Endothelial cell of umbilical vein (primary cell): Measurements from ENCODE around the gene XPNPEP1. TPM values are rescaled to one million over a fixed set of nuclear protein-coding genes. Genes with fewer than 3 reads are reported as not detected.

Experiments used
- BruUV-seq: library from RNA; stranded (reverse); fragments of 400-500 nt; replicated peaks from 2 replicates; lab custom pipeline; 2021; lab: Mats Ljungman, UMichigan
- CTCF ChIA-PET: fragments of 300-600, 350-600 bp; sonication (Branson Sonifier 250); formaldehyde crosslinking; loops from one replicate; lab custom pipeline; 2021; ENCODE audit warnings: antibody characterized with exemption, inconsistent platforms; lab: Charles Lee
- POLR2A ChIA-PET: fragments of 300-600, 350-600 bp; sonication (Branson Sonifier 250); formaldehyde crosslinking; loops from one replicate; lab custom pipeline; 2021; ENCODE audit warnings: antibody characterized with exemption, inconsistent platforms; lab: Charles Lee
- DNase-seq: peaks from one replicate; pipeline ENCODE4 v3.0.0-alpha.2; 2011; ENCODE audit warnings: low read depth, low spot score
- FAIRE-seq: peaks from 2 replicates; lab custom pipeline; 2011; peaks lifted over from hg19 to GRCh38; lab: Jason Lieb, UNC
- H2AFZ ChIP-seq: 2 replicates; pipeline ENCODE4 v1.6.0; 2012; ENCODE audit warnings: low read depth, low read length, control low read depth, inconsistent platforms
- H3K27ac ChIP-seq: 2 replicates; pipeline ENCODE4 v1.5.1; 2011; ENCODE audit warnings: low read depth, mild to moderate bottlenecking, control low read depth, low read length, moderate library complexity; ENCODE audit not compliant: insufficient read depth
- H3K27me3 ChIP-seq, 2 experiments: 2 replicates each; pipeline versions ENCODE4 v1.6.0 to v1.6.1; 2011; ENCODE audit warnings: low read length in 2 of 2, mixed read lengths in 1 of 2; ENCODE audit not compliant: control insufficient read depth in 2 of 2, insufficient read depth in 2 of 2
- H3K36me3 ChIP-seq, 2 experiments: 2 replicates in 1 of 2; 3 replicates in 1 of 2; pipeline ENCODE4 v1.5.1; 2011; ENCODE audit warnings: low read length in 2 of 2, mild to moderate bottlenecking in 1 of 2, moderate library complexity in 1 of 2; ENCODE audit not compliant: control insufficient read depth in 2 of 2, insufficient read depth in 2 of 2; ENCODE audit errors: extremely low read depth in 1 of 2
- H3K4me1 ChIP-seq: 3 replicates; pipeline ENCODE4 v1.5.1; 2011; ENCODE audit warnings: mild to moderate bottlenecking, low read length; ENCODE audit not compliant: control insufficient read depth, insufficient read depth; ENCODE audit errors: extremely low read depth
- H3K4me2 ChIP-seq: 2 replicates; pipeline ENCODE4 v1.6.1; 2011; ENCODE audit warnings: low read length, control low read depth, mixed read lengths; ENCODE audit not compliant: insufficient read depth
- H3K4me3 ChIP-seq, 3 experiments: fragments of 200-600 bp in 1 of 3; sonication (generic), shearing (Covaris generic) in 1 of 3; replicated peaks in 1 of 3; 2 replicates each; pipeline ENCODE4 v1.5.1; 2011 to 2016; ENCODE audit warnings: control low read depth in 3 of 3, low read length in 3 of 3, mild to moderate bottlenecking in 2 of 3, inconsistent platforms in 1 of 3, low read depth in 1 of 3, moderate library complexity in 1 of 3; ENCODE audit not compliant: insufficient read depth in 1 of 3
- H3K79me2 ChIP-seq: 2 replicates; pipeline ENCODE4 v1.6.0; 2012; ENCODE audit warnings: low read length, inconsistent platforms; ENCODE audit not compliant: control insufficient read depth, insufficient read depth
- H3K9ac ChIP-seq: replicated peaks from 2 replicates; pipeline ENCODE3; 2011; ENCODE audit warnings: low read length, control low read depth; ENCODE audit not compliant: insufficient read depth; ENCODE audit errors: extremely low read depth
- H3K9me1 ChIP-seq: replicated peaks from 3 replicates; pipeline ENCODE4 v1.6.0; 2011; ENCODE audit warnings: mild to moderate bottlenecking, low read length; ENCODE audit not compliant: control insufficient read depth, insufficient read depth; ENCODE audit errors: extremely low read depth
- H3K9me3 ChIP-seq: replicated peaks from 2 replicates; pipeline ENCODE4 v1.5.1; 2012; ENCODE audit warnings: low read length, inconsistent platforms; ENCODE audit not compliant: control insufficient read depth, insufficient read depth
- H4K20me1 ChIP-seq: replicated peaks from 2 replicates; pipeline ENCODE3; 2011; ENCODE audit warnings: mild to moderate bottlenecking, low read length; ENCODE audit not compliant: control insufficient read depth, insufficient read depth; ENCODE audit errors: extremely low read depth
- EZH2 ChIP-seq: IDR thresholded peaks from 2 replicates; pipeline ENCODE4 v1.6.1; 2012; ENCODE audit warnings: borderline replicate concordance, low read depth, mild to moderate bottlenecking, moderate library complexity, low read length, inconsistent platforms; ENCODE audit not compliant: severe bottlenecking
- FOS ChIP-seq: IDR thresholded peaks from 2 replicates; pipeline ENCODE4 v1.6.1; 2011; ENCODE audit warnings: mild to moderate bottlenecking, low read length, moderate library complexity, borderline replicate concordance; ENCODE audit not compliant: insufficient read depth
- GATA2 ChIP-seq: IDR thresholded peaks from 2 replicates; pipeline ENCODE4 v1.7.0; 2011; ENCODE audit warnings: low read depth, mild to moderate bottlenecking, moderate library complexity, mixed read lengths, low read length; ENCODE audit not compliant: insufficient read length, insufficient read depth
- JUN ChIP-seq: IDR thresholded peaks from 2 replicates; pipeline ENCODE4 v1.6.1; 2011; ENCODE audit warnings: borderline replicate concordance, low read depth; ENCODE audit not compliant: insufficient read length, insufficient read depth
- MAX ChIP-seq: IDR thresholded peaks from 2 replicates; pipeline ENCODE4 v1.6.1; 2011; ENCODE audit not compliant: insufficient read depth, insufficient read length
- MYC ChIP-seq: IDR thresholded peaks from one replicate; pipeline ENCODE4 v1.6.1; 2011; ENCODE audit warnings: mild to moderate bottlenecking, low read depth, low read length
- POLR2A ChIP-seq: IDR thresholded peaks from 2 replicates; pipeline ENCODE4 v1.6.1; 2012; ENCODE audit warnings: low read depth, mild to moderate bottlenecking, control low read depth, low read length
- POLR2AphosphoS5 ChIP-seq: IDR thresholded peaks from 2 replicates; pipeline ENCODE4 v1.6.1; 2012; ENCODE audit warnings: low read depth, mild to moderate bottlenecking, control low read depth, low read length, moderate library complexity; ENCODE audit not compliant: insufficient read depth
- dilution Hi-C: fragments of 300-500 bp; cut with MboI; formaldehyde crosslinking; loops from one replicate; pipeline ENCODE4 v1.15.0; 2019; ENCODE audit warnings: low sequenced_read_pairs; ENCODE audit not compliant: extremely low pct_ligation_motif_present
- intact Hi-C: fragments of 100-400 bp; cut with micrococcal nuclease; formaldehyde crosslinking; loops from one replicate; pipeline ENCODE4 v1.10.0; 2022
- polyA plus RNA-seq, 4 experiments: library from polyadenylated mRNA; depleted of rRNA in 3 of 4; stranded (reverse) in 3 of 4; unstranded in 1 of 4; fragments of >200 nt; gene quantifications; 2 replicates each; pipeline versions ENCODE4 v1.2.1 to v1.2.3, GENCODE V29; 2011 to 2012; ENCODE audit warnings: missing spikeins in 1 of 4
- total RNA-seq: library from RNA; stranded (reverse); gene quantifications from 2 replicates; pipeline ENCODE4 v1.2.3, GENCODE V29; 2021
- TF ChIP-seq, protein P1 (sequence below), 2 donors: IDR thresholded peaks; 1 replicate in 1 of 2; 2 replicates in 1 of 2; pipeline ENCODE4 v1.5.1; 2011; ENCODE audit warnings: low read length in 2 of 2, mild to moderate bottlenecking in 2 of 2, moderate library complexity in 2 of 2, control low read depth in 1 of 2, inconsistent platforms in 1 of 2, low read depth in 1 of 2; ENCODE audit not compliant: insufficient read depth in 1 of 2; ENCODE audit errors: extremely low read depth in 1 of 2

Gene XPNPEP1
- total and polyA plus RNA-seq, 2 donors (not counting 3 experiments of a cell fraction or from before 2014, with no cell fraction given), result 81.1 to 245 TPM

DNA sequence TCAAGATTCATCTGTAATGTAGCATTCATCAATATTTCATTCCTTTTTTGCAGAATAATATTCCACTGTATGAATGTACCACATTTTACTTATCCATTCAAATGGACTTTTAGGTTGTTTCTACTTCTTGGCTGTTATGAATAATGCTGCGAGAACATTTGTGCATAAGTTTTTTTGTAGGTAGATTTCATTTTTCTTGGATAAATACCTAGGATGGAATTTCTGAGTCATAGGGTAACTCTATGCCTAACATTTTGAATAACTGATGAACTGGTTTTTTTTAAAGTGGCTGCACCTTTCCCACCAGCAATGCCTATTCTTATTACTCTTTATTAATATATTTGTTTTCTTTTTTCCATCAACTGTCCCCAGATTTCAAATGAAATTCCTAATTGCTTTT, 9.1 kb upstream of the XPNPEP1 start:
- TF ChIP-seq MAX (no peak), EZH2 (no peak), POLR2A (no peak), POLR2AphosphoS5 (no peak), GATA2 (no peak), FOS (no peak), MYC (no peak), JUN (no peak)
- TF ChIP-seq, protein P1, sequence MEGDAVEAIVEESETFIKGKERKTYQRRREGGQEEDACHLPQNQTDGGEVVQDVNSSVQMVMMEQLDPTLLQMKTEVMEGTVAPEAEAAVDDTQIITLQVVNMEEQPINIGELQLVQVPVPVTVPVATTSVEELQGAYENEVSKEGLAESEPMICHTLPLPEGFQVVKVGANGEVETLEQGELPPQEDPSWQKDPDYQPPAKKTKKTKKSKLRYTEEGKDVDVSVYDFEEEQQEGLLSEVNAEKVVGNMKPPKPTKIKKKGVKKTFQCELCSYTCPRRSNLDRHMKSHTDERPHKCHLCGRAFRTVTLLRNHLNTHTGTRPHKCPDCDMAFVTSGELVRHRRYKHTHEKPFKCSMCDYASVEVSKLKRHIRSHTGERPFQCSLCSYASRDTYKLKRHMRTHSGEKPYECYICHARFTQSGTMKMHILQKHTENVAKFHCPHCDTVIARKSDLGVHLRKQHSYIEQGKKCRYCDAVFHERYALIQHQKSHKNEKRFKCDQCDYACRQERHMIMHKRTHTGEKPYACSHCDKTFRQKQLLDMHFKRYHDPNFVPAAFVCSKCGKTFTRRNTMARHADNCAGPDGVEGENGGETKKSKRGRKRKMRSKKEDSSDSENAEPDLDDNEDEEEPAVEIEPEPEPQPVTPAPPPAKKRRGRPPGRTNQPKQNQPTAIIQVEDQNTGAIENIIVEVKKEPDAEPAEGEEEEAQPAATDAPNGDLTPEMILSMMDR (IDR thresholded peaks at IDR 0.05; ENCODE audit: extremely low read depth in 1 of 2, insufficient read depth in 1 of 2, low read depth in 1 of 2, low read length in 2 of 2), result no peak
- Histone ChIP-seq H3K4me3 (no peak overlapping the region), H4K20me1 (no peaks in the 10 kb centered on the region), H3K27ac (no peak overlapping the region), H3K9ac (no peak overlapping the region), H2AFZ (no peak overlapping the region), H3K27me3 (no peaks in the 10 kb centered on the region), H3K79me2 (no peaks in the 10 kb centered on the region), H3K4me2 (no peak overlapping the region), H3K36me3 (no peaks in the 10 kb centered on the region), H3K4me1 (peaks cover 20% of the 10 kb centered on the region), H3K9me1 (no peaks in the 10 kb centered on the region), H3K9me3 (no peaks in the 10 kb centered on the region)
- ChIA-PET POLR2A (no interaction called here), CTCF (no interaction called here)
- intact Hi-C loops, result no loop called here
- dilution Hi-C loops, result no loop called here
- DNase-seq, result no peak
- no peak for FAIRE-seq
- BruUV-seq, result no TSS peak
